Prostate gland (tissue), 2 donors: Measurements from ENCODE around the gene ARFGEF3. TPM values are rescaled to one million over a fixed set of nuclear protein-coding genes. Genes with fewer than 3 reads are reported as not detected.

Source experiments
- DNase-seq: peaks from one replicate; pipeline ENCODE4 v3.0.0-alpha.2; 2019; ENCODE audit warnings: low spot score
- H3K27ac ChIP-seq, 2 donors: fragments of 200-600 bp; sonication (generic); 2 replicates each; pipeline ENCODE4 v1.5.1; 2017 to 2019
- H3K27me3 ChIP-seq: fragments of 200-600 bp; sonication (generic); replicated peaks from 2 replicates; pipeline ENCODE4 v1.5.1; 2019; ENCODE audit not compliant: insufficient read depth
- H3K36me3 ChIP-seq, 2 donors: fragments of 200-600 bp; sonication (generic); 1 replicate in 1 of 2; 2 replicates in 1 of 2; pipeline versions ENCODE4 v1.5.1 to v1.8.1; 2017 to 2019
- H3K4me1 ChIP-seq: fragments of 200-600 bp; sonication (generic); replicated peaks from 2 replicates; pipeline ENCODE4 v1.5.1; 2019
- H3K4me3 ChIP-seq, 2 donors: fragments of 200-600 bp; sonication (generic); 2 replicates each; pipeline ENCODE4 v1.5.1; 2017 to 2019
- H3K9me3 ChIP-seq: fragments of 200-600 bp; sonication (generic); 2 replicates; pipeline ENCODE4 v1.5.1; 2017
- CTCF ChIP-seq, 4 experiments: fragments of 200-600 bp in 2 of 4; fragments of 450-650 bp in 2 of 4; sonication (generic) in 2 of 4; IDR thresholded peaks; 1 replicate in 3 of 4; 2 replicates in 1 of 4; pipeline ENCODE4 v1.5.1; 2016 to 2019; ENCODE audit warnings: antibody characterized with exemption in 4 of 4, mild to moderate bottlenecking in 2 of 4, moderate library complexity in 2 of 4
- POLR2A ChIP-seq: fragments of 450-650 bp; IDR thresholded peaks from one replicate; pipeline ENCODE4 v1.6.1; 2016; ENCODE audit warnings: antibody characterized with exemption, mild to moderate bottlenecking
- POLR2AphosphoS5 ChIP-seq: sonication (generic); formaldehyde crosslinking; IDR thresholded peaks from one replicate; pipeline ENCODE4 v1.6.1; 2017; ENCODE audit warnings: antibody characterized with exemption
- WGBS: methylation state at CpG from one replicate; pipeline ENCODE4 v1.1.5; 2018; 5-methylcytosine and 5-hydroxymethylcytosine counted together
- intact Hi-C: fragments of 100-400 bp; cut with DNase I; formaldehyde crosslinking; loops from one replicate; pipeline ENCODE4 v1.14.2; 2022
- total RNA-seq, 2 donors: library from RNA; depleted of rRNA; stranded (reverse); fragments of >200 nt; gene quantifications; one replicate each; pipeline ENCODE4 v1.1.0, GENCODE V29; 2016

Gene ARFGEF3
- total RNA-seq, 2 donors from 2014 or later, result 41.0 to 80.1 TPM

DNA sequence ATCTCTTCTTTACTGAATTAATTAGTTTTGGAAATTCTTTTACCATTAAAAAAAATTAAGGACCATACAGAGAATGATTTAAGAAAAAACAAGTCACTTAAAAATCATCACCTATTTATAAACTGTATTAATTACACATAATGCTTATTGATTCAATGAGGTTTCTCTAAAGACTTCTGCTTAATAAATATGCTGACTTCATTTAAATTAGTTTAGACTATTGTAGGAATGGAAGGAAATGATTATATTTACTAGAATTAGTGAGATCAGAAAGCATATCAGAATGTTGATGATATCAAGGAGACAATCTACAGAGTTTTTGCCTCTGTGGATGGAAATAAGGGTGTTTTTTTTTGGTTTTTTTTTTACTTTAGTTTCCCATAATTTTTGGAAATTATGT is 181.4 kb downstream of the ARFGEF3 start:
- TF ChIP-seq POLR2A, result no peak
- no peak for TF ChIP-seq CTCF (IDR thresholded peaks at IDR 0.05)
- TF ChIP-seq POLR2AphosphoS5, result no peak
- peak overlapping the region in 1 of 2 donors; percentile 52 for H3K27ac ChIP-seq
- no peaks in the 10 kb centered on the region for H3K36me3 ChIP-seq
- H3K4me1 ChIP-seq, result no peaks in the 10 kb centered on the region
- no peak overlapping the region for H3K4me3 ChIP-seq
- intact Hi-C loops, result no loop called here
- no peak for DNase-seq
- H3K27me3 ChIP-seq, result no peaks in the 10 kb centered on the region
- H3K9me3 ChIP-seq, result no peaks in the 10 kb centered on the region

GRCh38 chr6:138345565-138346285 is 184.0 kb downstream of the ARFGEF3 start:
- no peaks in the 10 kb centered on the region for H3K36me3 ChIP-seq
- no peaks in the 10 kb centered on the region for H3K9me3 ChIP-seq
- peak overlapping the region in 1 of 2 donors; percentile 3 for H3K27ac ChIP-seq
- 78% methylated on average over 2 of the region's 2 CpGs for WGBS
- no peak for DNase-seq
- no peaks in the 10 kb centered on the region for H3K4me1 ChIP-seq
- H3K4me3 ChIP-seq, result no peak overlapping the region
- intact Hi-C loops, result no loop called here
- no peak for TF ChIP-seq POLR2AphosphoS5
- no peak for TF ChIP-seq CTCF (IDR thresholded peaks at IDR 0.05)
- TF ChIP-seq POLR2A, result no peak
- no peaks in the 10 kb centered on the region for H3K27me3 ChIP-seq

DNA sequence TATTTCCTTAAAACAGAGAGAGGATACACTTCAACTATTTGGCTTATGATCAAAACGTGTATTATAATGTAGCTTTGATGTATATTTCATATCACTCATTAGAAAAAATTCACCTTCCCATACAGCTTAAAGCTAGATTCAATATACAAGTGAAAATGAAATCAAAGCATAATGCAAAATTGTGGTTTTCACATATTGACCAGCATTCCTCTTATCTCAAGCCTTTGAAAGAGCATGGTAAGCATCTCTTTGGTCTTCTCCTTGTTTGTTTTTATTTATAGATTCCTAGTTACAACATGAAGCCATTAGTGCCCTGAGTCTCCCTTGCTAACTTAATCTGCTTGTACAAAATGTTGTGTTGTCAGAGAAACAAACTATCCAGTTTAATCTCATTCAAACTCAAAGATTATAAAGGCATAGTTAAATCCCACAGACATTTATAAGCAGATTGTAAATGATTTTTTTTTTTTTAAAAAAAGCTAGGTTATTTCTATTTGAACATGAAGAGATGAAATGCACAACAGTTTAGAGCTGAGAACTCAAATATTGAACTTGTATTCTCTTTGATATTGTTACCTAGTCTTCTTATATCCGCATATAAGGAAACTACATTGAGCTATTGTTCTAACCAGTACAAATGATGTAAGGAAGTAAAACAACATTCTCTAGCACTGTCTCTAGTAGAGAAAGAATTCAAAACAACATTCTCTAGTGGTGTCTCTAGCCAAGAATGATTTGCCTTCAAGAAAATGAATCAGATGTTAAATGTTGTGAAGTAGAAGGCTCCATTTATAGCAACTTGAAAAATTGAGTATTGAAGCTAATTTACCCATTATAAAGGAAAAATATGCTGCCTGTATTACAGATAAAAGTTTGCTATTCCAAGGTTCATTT is 184.8 kb downstream of the ARFGEF3 start:
- H3K4me3 ChIP-seq, result no peak overlapping the region
- peak overlapping the region in 1 of 2 donors; percentile 3 for H3K27ac ChIP-seq
- WGBS, result 54% methylated on average over 2 of the region's 2 CpGs

GRCh38 chr6:138347864-138348263 is 186.1 kb downstream of the ARFGEF3 start:
- H3K4me3 ChIP-seq, result no peak overlapping the region
- no peak for DNase-seq
- intact Hi-C loops, result no loop called here
- no peak overlapping the region for H3K27ac ChIP-seq
- TF ChIP-seq POLR2A (no peak), CTCF (IDR thresholded peaks at IDR 0.05) (no peak), POLR2AphosphoS5 (no peak)
- H3K27me3 ChIP-seq, result no peaks in the 10 kb centered on the region
- no peaks in the 10 kb centered on the region for H3K9me3 ChIP-seq
- H3K4me1 ChIP-seq, result no peaks in the 10 kb centered on the region
- no peaks in the 10 kb centered on the region for H3K36me3 ChIP-seq
- WGBS, result 75% methylated on average over 2 of the region's 2 CpGs

More for the DNA sequence above, 184.8 kb downstream of the ARFGEF3 start:
- Histone ChIP-seq H3K27me3 (no peaks in the 10 kb centered on the region), H3K9me3 (no peaks in the 10 kb centered on the region), H3K4me1 (no peaks in the 10 kb centered on the region), H3K36me3 (no peaks in the 10 kb centered on the region)
- TF ChIP-seq POLR2A (no peak), CTCF (IDR thresholded peaks at IDR 0.05) (no peak), POLR2AphosphoS5 (no peak)
- intact Hi-C loops, result no loop called here
- DNase-seq, result no peak
